Liver (tissue), 9 donors: Measurements from ENCODE around the gene HMMR. TPM values are rescaled to one million over a fixed set of nuclear protein-coding genes. Genes with fewer than 3 reads are reported as not detected.

Experiments
- DNase-seq: peaks from one replicate; pipeline ENCODE4 v3.0.0-alpha.2; 2017; ENCODE audit warnings: low spot score
- H3K27ac ChIP-seq, 2 donors: one replicate each; pipeline ENCODE4 v1.7.0; 2013; ENCODE audit warnings: inconsistent platforms in 2 of 2, low read length in 2 of 2, control low read depth in 1 of 2, low read depth in 1 of 2, mild to moderate bottlenecking in 1 of 2
- H3K27me3 ChIP-seq, 4 donors: one replicate each; pipeline versions ENCODE4 v1.6.1 to v1.7.0; 2013; ENCODE audit warnings: low read length in 3 of 4, inconsistent platforms in 1 of 4, mild to moderate bottlenecking in 1 of 4, moderate library complexity in 1 of 4; ENCODE audit not compliant: control insufficient read depth in 4 of 4, insufficient read depth in 4 of 4
- H3K36me3 ChIP-seq, 4 donors: one replicate each; pipeline versions ENCODE4 v1.6.1 to v1.7.0; 2013; ENCODE audit warnings: low read length in 3 of 4, mild to moderate bottlenecking in 3 of 4, low read depth in 1 of 4, moderate library complexity in 1 of 4; ENCODE audit not compliant: control insufficient read depth in 4 of 4, insufficient read depth in 3 of 4
- H3K4me1 ChIP-seq, 4 donors: one replicate each; pipeline versions ENCODE4 v1.6.1 to v1.7.0; 2013; ENCODE audit warnings: low read length in 3 of 4, mild to moderate bottlenecking in 3 of 4, moderate library complexity in 1 of 4; ENCODE audit not compliant: control insufficient read depth in 4 of 4, insufficient read depth in 4 of 4
- H3K4me3 ChIP-seq, 3 donors: one replicate each; pipeline versions ENCODE4 v1.6.1 to v1.7.0; 2013; ENCODE audit warnings: low read length in 3 of 3, control low read depth in 1 of 3, low read depth in 1 of 3, mild to moderate bottlenecking in 1 of 3
- H3K9ac ChIP-seq, 2 donors: one replicate each; pipeline ENCODE4 v1.7.0; 2013; ENCODE audit warnings: low read length in 2 of 2, mild to moderate bottlenecking in 2 of 2, moderate library complexity in 2 of 2, control low read depth in 1 of 2, low read depth in 1 of 2
- H3K9me3 ChIP-seq, 4 donors: one replicate each; pipeline versions ENCODE4 v1.6.1 to v1.7.0; 2013; ENCODE audit warnings: low read length in 3 of 4; ENCODE audit not compliant: control insufficient read depth in 4 of 4
- EGR1 ChIP-seq, 2 donors: IDR thresholded peaks; 2 replicates each; pipeline ENCODE4 v1.6.1; 2016 to 2018; ENCODE audit warnings: antibody characterized with exemption in 2 of 2, low read depth in 2 of 2
- FOXA1 ChIP-seq: IDR thresholded peaks from 2 replicates; pipeline ENCODE4 v1.6.1; 2016; ENCODE audit warnings: antibody characterized with exemption
- FOXA2 ChIP-seq: IDR thresholded peaks from 2 replicates; pipeline ENCODE4 v1.6.1; 2016; ENCODE audit warnings: antibody characterized with exemption
- HNF4A ChIP-seq, 2 donors: conservative IDR thresholded peaks; 2 replicates each; pipeline ENCODE4 v1.6.1; 2016; ENCODE audit warnings: antibody characterized with exemption in 2 of 2, mild to moderate bottlenecking in 2 of 2
- HNF4G ChIP-seq: IDR thresholded peaks from 2 replicates; pipeline ENCODE4 v1.6.1; 2016; ENCODE audit warnings: antibody characterized with exemption
- JUND ChIP-seq, 2 donors: IDR thresholded peaks; 2 replicates each; pipeline ENCODE4 v1.6.1; 2016; ENCODE audit warnings: antibody characterized with exemption in 2 of 2
- NR2F2 ChIP-seq: IDR thresholded peaks from 2 replicates; pipeline ENCODE4 v1.6.1; 2016; ENCODE audit warnings: antibody characterized with exemption
- RAD21 ChIP-seq, 2 donors: IDR thresholded peaks; 2 replicates each; pipeline ENCODE4 v1.6.1; 2016; ENCODE audit warnings: antibody characterized with exemption in 2 of 2, mild to moderate bottlenecking in 2 of 2
- RXRA ChIP-seq, 2 donors: IDR thresholded peaks; 2 replicates each; pipeline ENCODE4 v1.6.1; 2017 to 2018; ENCODE audit warnings: antibody characterized with exemption in 2 of 2, mild to moderate bottlenecking in 1 of 2
- SP1 ChIP-seq: IDR thresholded peaks from 2 replicates; pipeline ENCODE4 v1.6.1; 2018; ENCODE audit warnings: antibody characterized with exemption, mild to moderate bottlenecking
- YY1 ChIP-seq: IDR thresholded peaks from 2 replicates; pipeline ENCODE4 v1.6.1; 2016; ENCODE audit warnings: antibody characterized with exemption, mild to moderate bottlenecking
- WGBS: extraction: QIAGEN DNeasy Blood & Tissue Kit; methylation state at CpG from one replicate; pipeline ENCODE4 v1.1.7; 2013; 5-methylcytosine and 5-hydroxymethylcytosine counted together
- polyA plus RNA-seq, 2 donors: library from polyadenylated mRNA; stranded (reverse) in 1 of 2; unstranded in 1 of 2; fragments of 200-250 nt in 1 of 2; fragments of >200 nt in 1 of 2; fragmentation: Nextera tagmentation in 1 of 2; extraction: Ambion mirVana in 1 of 2; gene quantifications; one replicate each; pipeline versions ENCODE4 v1.2.1 to v1.2.3, GENCODE V29; 2013 to 2015
- total RNA-seq, 2 donors: library from RNA; depleted of rRNA; stranded (reverse); fragments of >200 nt; gene quantifications; one replicate each; pipeline ENCODE4 v1.2.3, GENCODE V29; 2014
- TF ChIP-seq, protein P1 (sequence below): IDR thresholded peaks from 2 replicates; pipeline ENCODE4 v1.6.1; 2016; ENCODE audit warnings: antibody characterized with exemption
- TF ChIP-seq, protein P2 (sequence below): fragments of 150-350 bp; IDR thresholded peaks from 2 replicates; pipeline ENCODE4 v1.5.1; 2017; ENCODE audit warnings: improper control_type of control experiment, low read depth, low read length; ENCODE audit not compliant: missing input control
- TF ChIP-seq, protein P3 (sequence below): IDR thresholded peaks from 2 replicates; pipeline ENCODE4 v1.6.1; 2016; ENCODE audit warnings: antibody characterized with exemption
- TF ChIP-seq, protein P4 (sequence below): IDR thresholded peaks from 2 replicates; pipeline ENCODE4 v1.6.1; 2016; ENCODE audit warnings: antibody characterized with exemption, mild to moderate bottlenecking
- TF ChIP-seq, protein P5 (sequence below): IDR thresholded peaks from 2 replicates; pipeline ENCODE4 v1.6.1; 2016; ENCODE audit warnings: antibody characterized with exemption
- donor health status: healthy.
- donor health status: healthy.
- donor health status: healthy.
- donor health status: healthy.
- donor health status: healthy.

HMMR gene
- total and polyA plus RNA-seq, 4 donors, result 0.33 to 48.5 (median 2.3) TPM

DNA sequence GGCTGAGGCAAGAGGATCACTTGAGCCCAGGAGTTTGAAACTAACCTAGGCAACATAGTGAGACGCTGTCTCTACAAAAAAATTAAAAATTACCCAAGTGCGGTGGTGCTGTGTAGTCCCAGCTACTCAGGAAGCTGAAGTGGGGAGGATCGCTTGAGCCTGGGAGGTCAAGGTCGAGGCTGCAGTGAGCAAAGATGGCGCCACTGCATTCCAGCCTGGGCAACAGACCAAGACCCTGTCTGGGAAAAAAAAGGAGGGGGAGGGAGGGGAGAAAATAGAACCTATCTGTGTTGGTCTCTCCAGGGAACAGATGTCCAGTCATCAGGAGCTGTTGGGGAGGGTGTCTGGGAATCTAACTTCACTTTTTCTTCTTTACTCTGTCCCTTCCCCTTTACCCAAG lies 69.3 kb downstream of the HMMR start:
- Histone ChIP-seq H3K9ac (no peak overlapping the region), H3K4me3 (no peak overlapping the region), H3K27me3 (no peaks in the 10 kb centered on the region), H3K36me3 (no peaks in the 10 kb centered on the region), H3K4me1 (no peaks in the 10 kb centered on the region), H3K27ac (no peak overlapping the region), H3K9me3 (no peaks in the 10 kb centered on the region)
- DNase-seq, result no peak
- WGBS, result 73% methylated on average over 5 of the region's 5 CpGs
- TF ChIP-seq, protein P1, sequence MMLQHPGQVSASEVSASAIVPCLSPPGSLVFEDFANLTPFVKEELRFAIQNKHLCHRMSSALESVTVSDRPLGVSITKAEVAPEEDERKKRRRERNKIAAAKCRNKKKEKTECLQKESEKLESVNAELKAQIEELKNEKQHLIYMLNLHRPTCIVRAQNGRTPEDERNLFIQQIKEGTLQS, result no peak
- peak; percentile 65 for TF ChIP-seq NR2F2

DNA sequence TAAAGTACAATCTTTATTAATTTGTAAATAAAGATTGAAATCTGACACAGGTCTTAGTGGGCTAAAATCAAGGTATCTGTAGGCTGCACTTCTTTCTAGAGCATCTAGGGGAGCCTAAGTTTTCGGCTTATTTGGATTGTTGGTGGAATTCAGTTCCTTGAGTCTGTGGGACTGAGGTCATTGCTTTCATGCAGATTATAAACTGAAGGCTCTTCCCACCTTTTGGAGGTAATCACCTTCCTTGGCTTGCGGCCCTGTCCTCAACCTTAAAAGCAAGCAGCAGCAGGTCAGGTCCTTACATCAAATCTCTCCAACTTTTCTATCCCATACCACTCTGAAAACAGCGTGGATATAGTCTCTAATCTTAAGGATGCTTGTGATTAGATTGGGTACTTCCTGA lies 70.8 kb downstream of the HMMR start:
- no peak for TF ChIP-seq EGR1 (IDR thresholded peaks at IDR 0.05; ENCODE audit: low read depth in 2 of 2)
- TF ChIP-seq SP1, result no peak
- TF ChIP-seq, protein P2, sequence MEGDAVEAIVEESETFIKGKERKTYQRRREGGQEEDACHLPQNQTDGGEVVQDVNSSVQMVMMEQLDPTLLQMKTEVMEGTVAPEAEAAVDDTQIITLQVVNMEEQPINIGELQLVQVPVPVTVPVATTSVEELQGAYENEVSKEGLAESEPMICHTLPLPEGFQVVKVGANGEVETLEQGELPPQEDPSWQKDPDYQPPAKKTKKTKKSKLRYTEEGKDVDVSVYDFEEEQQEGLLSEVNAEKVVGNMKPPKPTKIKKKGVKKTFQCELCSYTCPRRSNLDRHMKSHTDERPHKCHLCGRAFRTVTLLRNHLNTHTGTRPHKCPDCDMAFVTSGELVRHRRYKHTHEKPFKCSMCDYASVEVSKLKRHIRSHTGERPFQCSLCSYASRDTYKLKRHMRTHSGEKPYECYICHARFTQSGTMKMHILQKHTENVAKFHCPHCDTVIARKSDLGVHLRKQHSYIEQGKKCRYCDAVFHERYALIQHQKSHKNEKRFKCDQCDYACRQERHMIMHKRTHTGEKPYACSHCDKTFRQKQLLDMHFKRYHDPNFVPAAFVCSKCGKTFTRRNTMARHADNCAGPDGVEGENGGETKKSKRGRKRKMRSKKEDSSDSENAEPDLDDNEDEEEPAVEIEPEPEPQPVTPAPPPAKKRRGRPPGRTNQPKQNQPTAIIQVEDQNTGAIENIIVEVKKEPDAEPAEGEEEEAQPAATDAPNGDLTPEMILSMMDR, result no peak
- no peak for TF ChIP-seq RAD21 (IDR thresholded peaks at IDR 0.05)
- TF ChIP-seq YY1, result no peak
- TF ChIP-seq, protein P3, sequence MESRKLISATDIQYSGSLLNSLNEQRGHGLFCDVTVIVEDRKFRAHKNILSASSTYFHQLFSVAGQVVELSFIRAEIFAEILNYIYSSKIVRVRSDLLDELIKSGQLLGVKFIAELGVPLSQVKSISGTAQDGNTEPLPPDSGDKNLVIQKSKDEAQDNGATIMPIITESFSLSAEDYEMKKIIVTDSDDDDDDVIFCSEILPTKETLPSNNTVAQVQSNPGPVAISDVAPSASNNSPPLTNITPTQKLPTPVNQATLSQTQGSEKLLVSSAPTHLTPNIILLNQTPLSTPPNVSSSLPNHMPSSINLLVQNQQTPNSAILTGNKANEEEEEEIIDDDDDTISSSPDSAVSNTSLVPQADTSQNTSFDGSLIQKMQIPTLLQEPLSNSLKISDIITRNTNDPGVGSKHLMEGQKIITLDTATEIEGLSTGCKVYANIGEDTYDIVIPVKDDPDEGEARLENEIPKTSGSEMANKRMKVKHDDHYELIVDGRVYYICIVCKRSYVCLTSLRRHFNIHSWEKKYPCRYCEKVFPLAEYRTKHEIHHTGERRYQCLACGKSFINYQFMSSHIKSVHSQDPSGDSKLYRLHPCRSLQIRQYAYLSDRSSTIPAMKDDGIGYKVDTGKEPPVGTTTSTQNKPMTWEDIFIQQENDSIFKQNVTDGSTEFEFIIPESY, result no peak
- no peak for TF ChIP-seq RXRA (IDR thresholded peaks at IDR 0.05)
- H3K4me3 ChIP-seq, result no peak overlapping the region
- H3K36me3 ChIP-seq, result no peaks in the 10 kb centered on the region
- no peak overlapping the region for H3K27ac ChIP-seq
- no peaks in the 10 kb centered on the region for H3K27me3 ChIP-seq
- H3K4me1 ChIP-seq, result no peaks in the 10 kb centered on the region
- H3K9me3 ChIP-seq, result no peaks in the 10 kb centered on the region
- no peak overlapping the region for H3K9ac ChIP-seq
- 62% methylated on average over 3 of the region's 3 CpGs for WGBS
- DNase-seq, result no peak

DNA sequence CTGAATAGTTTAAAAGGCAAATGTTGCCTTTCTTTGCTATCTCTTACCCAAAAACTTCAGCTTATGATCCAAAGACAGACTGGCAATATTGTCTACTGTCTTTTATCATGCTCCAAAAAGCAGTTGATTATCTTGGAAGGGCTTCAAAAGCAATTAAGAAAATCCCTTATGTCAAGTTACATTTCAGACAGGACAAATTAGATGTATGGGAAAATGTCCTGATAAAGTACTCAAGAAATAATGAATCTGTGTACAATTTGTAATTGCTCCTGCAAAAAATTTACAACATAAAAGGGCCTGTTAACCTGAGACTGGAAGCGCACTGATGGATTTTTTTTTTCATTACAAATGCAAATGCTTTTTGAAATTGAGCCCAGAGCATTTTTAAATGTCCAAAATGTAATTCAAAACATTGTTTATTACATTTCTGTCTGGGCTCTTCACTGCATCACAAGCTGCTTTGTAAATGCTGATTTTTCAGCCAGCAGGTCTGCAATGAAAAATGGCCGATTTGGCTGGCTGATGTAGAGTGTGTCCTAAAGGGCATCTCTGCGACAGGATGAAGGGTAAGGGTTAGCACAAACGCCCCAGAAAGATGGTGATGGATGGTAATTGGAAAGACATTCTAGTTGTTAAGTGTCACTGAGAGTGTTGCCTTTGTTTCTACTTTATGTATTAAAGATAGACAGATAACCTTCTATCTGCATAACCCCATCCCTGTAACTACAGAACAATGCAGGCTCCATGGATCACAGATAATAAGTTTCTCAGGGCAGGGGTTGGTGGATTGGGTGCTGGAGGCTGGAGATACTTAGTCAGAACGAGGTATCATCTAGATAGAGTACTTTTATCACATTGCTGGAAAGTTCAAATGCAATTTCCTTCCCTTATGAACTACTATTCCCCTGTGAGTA lies 72.0 kb downstream of the HMMR start:
- Histone ChIP-seq H3K36me3 (no peaks in the 10 kb centered on the region), H3K9ac (no peak overlapping the region), H3K27me3 (no peaks in the 10 kb centered on the region), H3K4me1 (no peaks in the 10 kb centered on the region), H3K9me3 (no peaks in the 10 kb centered on the region), H3K4me3 (no peak overlapping the region), H3K27ac (no peak overlapping the region)
- 54% methylated on average over 5 of the region's 5 CpGs for WGBS
- no peak for DNase-seq
- TF ChIP-seq, protein P4, sequence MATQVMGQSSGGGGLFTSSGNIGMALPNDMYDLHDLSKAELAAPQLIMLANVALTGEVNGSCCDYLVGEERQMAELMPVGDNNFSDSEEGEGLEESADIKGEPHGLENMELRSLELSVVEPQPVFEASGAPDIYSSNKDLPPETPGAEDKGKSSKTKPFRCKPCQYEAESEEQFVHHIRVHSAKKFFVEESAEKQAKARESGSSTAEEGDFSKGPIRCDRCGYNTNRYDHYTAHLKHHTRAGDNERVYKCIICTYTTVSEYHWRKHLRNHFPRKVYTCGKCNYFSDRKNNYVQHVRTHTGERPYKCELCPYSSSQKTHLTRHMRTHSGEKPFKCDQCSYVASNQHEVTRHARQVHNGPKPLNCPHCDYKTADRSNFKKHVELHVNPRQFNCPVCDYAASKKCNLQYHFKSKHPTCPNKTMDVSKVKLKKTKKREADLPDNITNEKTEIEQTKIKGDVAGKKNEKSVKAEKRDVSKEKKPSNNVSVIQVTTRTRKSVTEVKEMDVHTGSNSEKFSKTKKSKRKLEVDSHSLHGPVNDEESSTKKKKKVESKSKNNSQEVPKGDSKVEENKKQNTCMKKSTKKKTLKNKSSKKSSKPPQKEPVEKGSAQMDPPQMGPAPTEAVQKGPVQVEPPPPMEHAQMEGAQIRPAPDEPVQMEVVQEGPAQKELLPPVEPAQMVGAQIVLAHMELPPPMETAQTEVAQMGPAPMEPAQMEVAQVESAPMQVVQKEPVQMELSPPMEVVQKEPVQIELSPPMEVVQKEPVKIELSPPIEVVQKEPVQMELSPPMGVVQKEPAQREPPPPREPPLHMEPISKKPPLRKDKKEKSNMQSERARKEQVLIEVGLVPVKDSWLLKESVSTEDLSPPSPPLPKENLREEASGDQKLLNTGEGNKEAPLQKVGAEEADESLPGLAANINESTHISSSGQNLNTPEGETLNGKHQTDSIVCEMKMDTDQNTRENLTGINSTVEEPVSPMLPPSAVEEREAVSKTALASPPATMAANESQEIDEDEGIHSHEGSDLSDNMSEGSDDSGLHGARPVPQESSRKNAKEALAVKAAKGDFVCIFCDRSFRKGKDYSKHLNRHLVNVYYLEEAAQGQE, result no peak
- TF ChIP-seq RAD21 (IDR thresholded peaks at IDR 0.05) (no peak), JUND (IDR thresholded peaks at IDR 0.05) (no peak), FOXA1 (no peak), HNF4G (no peak), EGR1 (IDR thresholded peaks at IDR 0.05; ENCODE audit: low read depth in 2 of 2) (no peak), FOXA2 (no peak), NR2F2 (no peak), YY1 (no peak), HNF4A (conservative IDR thresholded peaks at IDR 0.05) (no peak)
- TF ChIP-seq, protein P1, result no peak
- TF ChIP-seq, protein P5, sequence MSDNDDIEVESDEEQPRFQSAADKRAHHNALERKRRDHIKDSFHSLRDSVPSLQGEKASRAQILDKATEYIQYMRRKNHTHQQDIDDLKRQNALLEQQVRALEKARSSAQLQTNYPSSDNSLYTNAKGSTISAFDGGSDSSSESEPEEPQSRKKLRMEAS, result no peak
- TF ChIP-seq, protein P2, result no peak
